TTC549 (cell line): ENCODE data around the gene LOC101059915.
"Not testable (repeated sequence)": the region's sequence is repeated elsewhere in the genome, so short reads cannot be mapped to it uniquely, and the experiment has no call there.

Experiments used
- FAIRE-seq: peaks from 2 replicates; lab custom pipeline; 2012; peaks lifted over from hg19 to GRCh38; lab: Jason Lieb, UNC

LOC101059915 gene

GRCh38 chrX:71676068-71676795 is 8.9 kb downstream of the LOC101059915 start:
- FAIRE-seq, result not testable (repeated sequence)

DNA sequence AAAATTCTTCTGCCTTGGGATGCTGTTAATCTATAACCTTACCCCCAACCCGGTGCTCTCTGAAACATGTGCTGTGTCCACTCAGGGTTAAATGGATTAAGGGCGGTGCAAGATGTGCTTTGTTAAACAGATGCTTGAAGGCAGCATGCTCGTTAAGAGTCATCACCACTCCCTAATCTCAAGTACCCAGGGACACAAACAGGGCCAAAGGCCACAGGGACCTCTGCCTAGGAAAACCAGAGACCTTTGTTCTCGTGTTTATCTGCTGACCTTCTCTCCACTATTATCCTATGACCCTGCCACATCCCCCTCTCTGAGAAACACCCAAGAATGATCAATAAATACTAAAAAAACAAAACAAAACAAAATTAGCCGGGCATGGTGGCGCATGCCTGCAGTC is 9.8 kb downstream of the LOC101059915 start:
- not testable (repeated sequence) for FAIRE-seq

- no peak for FAIRE-seq
These were observed 12.3 kb downstream of the LOC101059915 start for GRCh38 chrX:71679575-71680207.

DNA sequence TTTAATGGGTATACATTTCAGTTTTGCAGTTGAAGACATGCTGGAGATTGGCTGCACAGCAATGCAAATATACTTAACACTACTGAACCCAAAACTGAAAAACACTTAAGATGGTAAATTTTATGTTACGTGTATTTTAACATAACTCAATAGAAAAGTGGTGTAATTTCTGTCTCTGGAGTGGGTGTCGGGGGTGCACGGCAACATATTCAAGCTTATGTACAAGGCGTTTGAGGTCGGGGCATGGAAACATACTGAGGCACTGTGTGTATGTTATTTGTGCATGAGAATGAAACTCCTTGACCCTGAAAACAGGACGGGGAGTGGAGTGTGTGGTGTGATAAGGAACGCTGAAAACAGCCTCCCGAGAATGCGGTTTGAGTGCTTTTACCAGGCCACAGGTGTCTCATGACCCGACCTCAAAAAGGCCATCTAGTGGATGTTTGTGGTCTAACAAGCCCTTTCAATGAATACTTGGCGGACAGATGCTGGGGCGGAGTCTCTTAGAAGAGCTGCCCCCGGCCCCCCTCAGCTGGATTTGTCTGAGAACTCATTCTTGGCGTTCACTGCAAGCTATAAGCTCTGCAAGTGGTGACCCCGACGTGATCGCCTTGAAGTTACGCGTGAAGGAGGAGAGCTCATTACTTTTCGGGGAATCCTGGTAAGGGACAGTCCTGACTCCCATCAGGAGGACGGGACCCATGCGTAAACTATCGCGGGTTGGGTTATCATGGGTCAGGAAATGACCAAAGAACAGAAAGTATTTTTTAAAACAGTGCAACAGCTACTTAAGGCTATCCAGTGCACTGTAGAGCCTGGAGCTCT is 29.5 kb downstream of the LOC101059915 start:
- FAIRE-seq, result not testable (repeated sequence)

DNA sequence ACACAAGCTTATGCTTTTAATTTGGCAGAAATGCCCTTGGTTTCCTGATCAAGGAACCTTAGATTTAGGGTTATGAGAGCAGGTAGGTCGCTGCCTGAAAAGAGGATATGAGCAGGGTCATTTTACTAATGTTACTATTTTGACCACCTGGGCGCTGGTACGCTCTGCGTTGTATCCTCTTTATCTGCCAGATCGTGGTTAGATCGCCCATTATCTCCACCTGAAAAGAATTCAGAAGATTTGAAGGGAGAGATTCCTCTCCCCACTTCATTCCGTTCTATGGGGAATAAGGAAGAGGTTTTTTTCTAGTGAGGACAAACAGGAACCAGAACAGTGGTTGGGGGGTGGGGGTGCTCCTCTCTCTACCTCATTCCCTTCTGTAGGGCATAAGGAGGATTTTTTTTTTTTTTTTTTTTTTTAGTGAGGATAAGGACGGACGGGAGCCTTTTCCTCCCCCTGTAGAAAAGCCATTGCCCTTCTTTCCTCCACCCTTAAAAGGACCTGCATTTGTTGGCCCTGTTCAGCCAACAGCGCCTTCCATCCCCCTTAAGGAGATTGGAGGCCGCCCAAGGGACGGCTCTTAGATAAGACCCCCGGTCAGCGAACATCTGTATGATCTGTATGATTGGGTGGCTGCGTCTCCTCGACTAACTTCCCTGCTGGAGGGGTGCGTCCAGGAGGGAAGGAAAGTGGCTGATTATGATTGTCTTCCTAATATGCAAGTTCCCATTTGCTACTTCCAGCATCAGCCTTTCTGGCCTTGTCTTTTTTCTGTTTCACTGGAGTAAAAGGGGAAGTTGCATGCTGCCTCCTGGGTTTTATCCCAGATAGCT is 30.3 kb downstream of the LOC101059915 start:
- FAIRE-seq, result not testable (repeated sequence)

- not testable (repeated sequence) for FAIRE-seq
These were observed 31.1 kb downstream of the LOC101059915 start for GRCh38 chrX:71698299-71699022.

GRCh38 chrX:71699023-71699344 is 31.6 kb downstream of the LOC101059915 start:
- FAIRE-seq, result not testable (repeated sequence)

DNA sequence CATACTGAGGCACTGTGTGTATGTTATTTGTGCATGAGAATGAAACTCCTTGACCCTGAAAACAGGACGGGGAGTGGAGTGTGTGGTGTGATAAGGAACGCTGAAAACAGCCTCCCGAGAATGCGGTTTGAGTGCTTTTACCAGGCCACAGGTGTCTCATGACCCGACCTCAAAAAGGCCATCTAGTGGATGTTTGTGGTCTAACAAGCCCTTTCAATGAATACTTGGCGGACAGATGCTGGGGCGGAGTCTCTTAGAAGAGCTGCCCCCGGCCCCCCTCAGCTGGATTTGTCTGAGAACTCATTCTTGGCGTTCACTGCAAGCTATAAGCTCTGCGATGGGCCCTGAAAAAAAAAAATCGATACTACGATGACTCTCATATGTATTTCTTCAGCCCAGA is 35.5 kb downstream of the LOC101059915 start:
- FAIRE-seq, result not testable (repeated sequence)

GRCh38 chrX:71714064-71714463 is 46.7 kb downstream of the LOC101059915 start:
- FAIRE-seq, result not testable (repeated sequence)

- FAIRE-seq, result not testable (repeated sequence)
These were observed 48.2 kb downstream of the LOC101059915 start for GRCh38 chrX:71715551-71715950.

DNA sequence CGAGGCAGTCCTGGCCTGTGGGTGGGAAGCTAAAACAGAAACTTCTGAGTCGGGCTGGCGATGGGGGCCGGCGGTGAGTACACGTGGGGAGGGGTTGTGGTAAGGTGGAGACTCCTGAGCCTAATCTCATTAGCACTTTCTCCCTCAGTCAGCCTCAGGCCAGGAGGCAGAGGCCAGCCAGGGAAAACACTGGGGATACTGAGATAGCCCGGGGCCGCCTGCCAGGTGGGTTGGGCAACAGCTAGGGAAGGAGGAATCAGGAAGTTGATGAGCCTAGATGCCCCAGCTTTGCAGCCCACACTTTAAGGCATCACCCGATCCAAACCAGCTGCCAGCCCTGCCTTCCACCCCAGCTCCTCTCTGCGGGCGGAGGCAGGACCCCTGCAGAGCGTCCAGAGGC is 49.0 kb downstream of the LOC101059915 start:
- not testable (repeated sequence) for FAIRE-seq

DNA sequence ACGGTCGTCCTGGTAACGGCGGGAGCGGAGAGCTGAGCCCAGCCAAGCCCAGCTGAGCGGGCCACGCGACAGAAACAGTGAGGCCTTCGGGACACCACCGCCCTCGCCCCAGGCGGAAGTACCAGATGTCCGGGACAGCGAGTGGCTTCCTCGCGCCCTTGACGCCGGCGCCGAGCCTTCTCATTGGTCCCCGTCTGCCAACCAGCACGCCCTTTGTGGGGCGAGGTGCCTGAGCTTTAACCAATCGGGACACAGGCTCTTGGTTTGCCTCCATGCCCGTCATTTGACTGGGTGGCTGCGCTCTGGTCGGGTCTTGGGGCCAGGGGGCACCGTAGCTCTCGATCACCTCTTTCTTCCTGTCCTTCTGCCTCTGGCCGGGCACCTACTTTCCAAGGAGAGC is 50.8 kb downstream of the LOC101059915 start, which contains the start of gene CXorf49:
Gene CXorf49, minus strand, starts transcription at position 101 of the 400 bp plus-strand sequence. CDS start 134 bp downstream, outside the sequence.
- not testable (repeated sequence) for FAIRE-seq

- FAIRE-seq, result not testable (repeated sequence)
These were observed 51.8 kb downstream of the LOC101059915 start for GRCh38 chrX:71719195-71719594.

DNA sequence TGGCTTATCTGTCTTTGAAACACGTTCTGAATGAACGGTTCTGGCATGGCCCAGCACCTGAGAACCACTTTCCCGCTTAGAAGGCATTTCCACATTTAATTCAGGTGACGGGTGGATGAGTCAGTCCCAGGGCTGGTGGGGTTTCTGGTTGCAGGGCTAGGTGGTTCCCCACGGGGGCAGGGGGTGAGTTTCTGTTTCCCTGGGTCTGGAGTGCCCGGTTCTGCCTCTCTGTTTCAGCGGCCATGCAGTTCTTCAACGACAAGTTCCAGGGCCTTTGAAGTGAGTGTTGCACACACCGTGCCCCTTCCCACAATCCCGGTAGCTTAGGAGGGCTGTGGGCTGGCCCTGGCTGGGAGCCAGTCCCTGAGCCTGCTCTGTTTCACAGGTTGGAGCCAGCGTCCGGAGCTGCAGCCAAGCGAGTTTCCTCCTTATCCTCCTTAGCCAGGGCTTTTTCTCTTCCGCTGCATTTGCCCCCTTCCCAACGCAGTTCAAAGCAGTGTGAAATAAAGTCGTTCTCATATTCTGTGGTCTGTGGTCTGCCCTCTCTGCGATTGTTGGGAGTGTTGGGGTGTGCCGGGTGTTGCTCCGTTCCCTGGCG is 53.0 kb downstream of the LOC101059915 start:
- FAIRE-seq, result not testable (repeated sequence)
